Muscle of leg (tissue), 11 donors: ENCODE measurements around the gene PRKAG2. TPM values are rescaled to one million over a fixed set of nuclear protein-coding genes. Genes with fewer than 3 reads are reported as not detected.

Experiments
- DNase-seq: peaks from one replicate; pipeline ENCODE4 v3.0.0; 2013
- H3K27ac ChIP-seq: one replicate; pipeline ENCODE4 v1.5.1; 2013; ENCODE audit warnings: mild to moderate bottlenecking, low read length, control low read depth
- H3K27me3 ChIP-seq: one replicate; pipeline ENCODE4 v1.6.1; 2013; ENCODE audit warnings: low read length; ENCODE audit not compliant: control insufficient read depth, insufficient read depth
- H3K36me3 ChIP-seq: one replicate; pipeline ENCODE4 v1.6.1; 2013; ENCODE audit warnings: low read length; ENCODE audit not compliant: control insufficient read depth, insufficient read depth
- H3K4me1 ChIP-seq: one replicate; pipeline ENCODE4 v1.6.1; 2013; ENCODE audit warnings: low read length; ENCODE audit not compliant: control insufficient read depth, insufficient read depth
- H3K4me3 ChIP-seq: one replicate; pipeline ENCODE4 v1.5.1; 2013; ENCODE audit warnings: low read length, control low read depth
- H3K9me3 ChIP-seq: replicated peaks from 2 replicates; pipeline ENCODE4 v1.6.1; 2013; ENCODE audit warnings: low read depth, low read length; ENCODE audit not compliant: control insufficient read depth
- WGBS: methylation state at CpG from one replicate; pipeline ENCODE4 v1.1.5; 2013; ENCODE audit warnings: missing lambda C conversion rate; ENCODE audit not compliant: insufficient coverage; 5-methylcytosine and 5-hydroxymethylcytosine counted together
- polyA plus RNA-seq, 8 donors: library from polyadenylated mRNA; unstranded; fragments of 120-200 nt; gene quantifications; one replicate each; pipeline versions ENCODE4 v1.2.1 to v1.2.3, GENCODE V29; 2013; ENCODE audit warnings: inconsistent platforms in 1 of 8, low replicate concordance in 1 of 8; ENCODE audit not compliant: insufficient read length in 8 of 8, insufficient read depth in 1 of 8
- total RNA-seq: library from RNA; stranded (reverse); fragments of 120-200 nt; gene quantifications from one replicate; pipeline ENCODE4 v1.2.4, GENCODE V29; 2013

Gene PRKAG2
- total and polyA plus RNA-seq, 9 donors, result 3.9 to 16.4 (median 11.2) TPM

DNA sequence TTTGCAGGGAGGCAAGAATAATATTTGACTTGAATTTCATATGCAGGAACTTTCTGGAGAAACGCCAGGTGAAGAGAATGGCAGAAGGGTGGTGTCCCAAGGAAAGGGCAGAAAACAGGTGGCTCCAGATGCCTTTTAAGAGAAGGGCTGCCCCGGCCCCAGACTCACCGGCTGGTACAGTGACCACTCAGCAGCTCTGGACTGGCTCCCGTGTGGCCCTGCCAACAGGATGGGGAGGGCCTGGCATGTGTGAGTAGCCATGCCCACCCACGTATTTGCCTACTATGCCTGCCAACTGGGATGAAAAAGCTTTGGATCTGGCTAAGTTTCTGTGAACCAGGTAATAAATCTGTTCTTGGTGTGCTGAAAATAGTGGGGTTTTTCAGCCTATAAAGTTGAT lies 159.5 kb downstream of the PRKAG2 start:
- Histone ChIP-seq H3K36me3 (no peaks in the 10 kb centered on the region), H3K9me3 (no peaks in the 10 kb centered on the region), H3K4me1 (peaks cover 10% of the 10 kb centered on the region), H3K27me3 (peaks cover 3% of the 10 kb centered on the region), H3K4me3 (no peak overlapping the region), H3K27ac (no peak overlapping the region)
- WGBS, result 64% methylated on average over 5 of the region's 5 CpGs
- DNase-seq, result no peak

DNA sequence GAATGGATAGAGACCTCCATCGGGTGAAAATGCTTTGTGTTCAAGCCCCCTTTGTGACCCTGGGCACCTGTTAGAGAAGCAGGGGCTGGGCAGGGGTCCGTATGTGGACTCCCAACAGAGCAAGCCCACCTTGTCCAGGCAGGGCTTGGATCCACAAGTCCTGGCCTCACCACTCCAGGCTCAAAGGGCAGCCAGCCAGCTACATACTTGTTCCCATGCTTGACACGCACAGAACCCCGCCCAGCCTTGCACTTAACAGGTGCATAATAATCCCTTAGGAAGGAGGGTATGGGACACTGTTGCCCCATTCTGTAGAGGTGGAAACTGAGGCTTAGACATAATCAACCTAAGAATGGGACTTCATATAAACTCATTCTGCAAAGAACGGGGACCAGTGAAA lies 160.6 kb downstream of the PRKAG2 start:
- Histone ChIP-seq H3K4me1 (peaks cover 10% of the 10 kb centered on the region), H3K9me3 (no peaks in the 10 kb centered on the region), H3K4me3 (no peak overlapping the region), H3K27me3 (no peaks in the 10 kb centered on the region), H3K27ac (no peak overlapping the region), H3K36me3 (no peaks in the 10 kb centered on the region)
- 40% methylated on average over 1 of the region's 5 CpGs for WGBS
- DNase-seq, result no peak

DNA sequence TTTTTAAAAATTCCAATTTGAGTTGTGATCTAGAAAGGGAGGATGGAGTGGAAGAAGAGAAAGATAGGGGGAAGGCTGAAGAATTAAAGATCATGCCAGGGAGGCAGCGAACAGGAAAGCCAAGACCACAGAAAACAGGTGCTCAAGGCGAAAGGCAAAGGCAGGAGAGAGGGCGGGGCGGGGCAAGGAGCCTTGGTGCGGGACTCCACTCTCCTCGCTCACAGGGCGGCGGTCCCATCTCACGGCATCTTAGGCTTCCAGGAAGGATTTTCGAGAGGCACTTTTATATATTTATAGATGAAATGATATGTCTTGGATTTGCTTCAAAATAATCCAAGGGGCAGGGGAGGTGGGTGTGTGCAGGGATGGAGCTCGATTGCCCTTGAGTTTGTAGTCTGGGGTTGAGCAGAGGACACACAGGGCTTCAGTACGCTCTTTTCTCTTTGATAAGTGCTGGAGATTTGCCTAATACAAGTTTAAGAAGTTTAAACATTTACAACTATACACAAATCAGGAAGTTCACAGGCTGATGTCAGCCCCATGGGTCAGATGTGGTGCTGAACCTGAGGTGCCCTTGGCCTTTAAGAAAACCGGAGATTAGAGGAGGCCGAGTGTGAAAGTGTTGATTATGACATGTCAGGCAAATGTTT lies 161.1 kb downstream of the PRKAG2 start:
- Histone ChIP-seq H3K27me3 (no peaks in the 10 kb centered on the region), H3K36me3 (no peaks in the 10 kb centered on the region), H3K4me3 (no peak overlapping the region), H3K4me1 (peaks cover 10% of the 10 kb centered on the region), H3K27ac (no peak overlapping the region), H3K9me3 (no peaks in the 10 kb centered on the region)
- 71% methylated on average over 8 of the region's 14 CpGs for WGBS
- no peak for DNase-seq

DNA sequence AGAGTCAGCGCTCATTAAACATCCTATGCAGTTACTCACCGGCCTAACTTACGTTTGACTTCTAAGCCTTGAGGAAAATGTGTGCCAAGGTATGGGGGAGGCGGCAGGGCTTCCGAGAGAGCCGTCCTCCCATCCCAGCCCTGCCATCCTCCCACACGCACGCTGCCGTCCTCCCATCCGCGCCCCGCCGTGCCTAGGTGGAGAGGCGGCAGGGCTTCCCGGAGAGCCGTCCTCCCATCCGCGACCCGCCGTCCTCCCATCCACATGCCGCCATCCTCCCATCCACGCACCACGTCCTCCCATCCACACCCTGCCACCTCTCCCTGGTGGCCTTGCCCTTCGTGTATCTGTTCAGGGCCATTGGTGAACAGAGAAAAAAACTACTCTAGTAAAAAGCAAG lies 162.7 kb downstream of the PRKAG2 start:
- no peak overlapping the region for H3K27ac ChIP-seq
- H3K27me3 ChIP-seq, result no peaks in the 10 kb centered on the region
- WGBS, result 85% methylated on average over 10 of the region's 24 CpGs
- no peaks in the 10 kb centered on the region for H3K9me3 ChIP-seq
- H3K4me3 ChIP-seq, result no peak overlapping the region
- no peaks in the 10 kb centered on the region for H3K36me3 ChIP-seq
- DNase-seq, result no peak
- H3K4me1 ChIP-seq, result peaks cover 7% of the 10 kb centered on the region

DNA sequence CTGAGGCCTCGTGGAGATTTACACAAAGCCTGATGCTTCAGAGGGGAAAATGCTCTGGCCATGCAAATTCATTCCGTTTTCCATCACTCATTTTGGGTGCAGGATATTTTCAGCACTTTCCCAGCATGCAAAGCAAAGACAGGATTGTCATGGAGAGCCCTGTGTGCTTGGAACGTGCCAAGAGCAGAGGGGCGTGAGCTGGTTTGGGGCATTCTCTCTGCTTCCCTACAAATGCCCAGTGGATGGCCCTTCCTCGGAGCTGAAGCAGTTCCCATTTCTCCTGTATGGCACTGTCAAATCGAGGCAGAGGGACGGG lies 164.1 kb downstream of the PRKAG2 start:
- Histone ChIP-seq H3K36me3 (no peaks in the 10 kb centered on the region), H3K27me3 (no peaks in the 10 kb centered on the region), H3K9me3 (no peaks in the 10 kb centered on the region), H3K27ac (no peak overlapping the region), H3K4me3 (no peak overlapping the region), H3K4me1 (peaks cover 7% of the 10 kb centered on the region)
- DNase-seq, result no peak
- whole genome bisulfite sequencing, result 72% methylated on average over 4 of the region's 7 CpGs

DNA sequence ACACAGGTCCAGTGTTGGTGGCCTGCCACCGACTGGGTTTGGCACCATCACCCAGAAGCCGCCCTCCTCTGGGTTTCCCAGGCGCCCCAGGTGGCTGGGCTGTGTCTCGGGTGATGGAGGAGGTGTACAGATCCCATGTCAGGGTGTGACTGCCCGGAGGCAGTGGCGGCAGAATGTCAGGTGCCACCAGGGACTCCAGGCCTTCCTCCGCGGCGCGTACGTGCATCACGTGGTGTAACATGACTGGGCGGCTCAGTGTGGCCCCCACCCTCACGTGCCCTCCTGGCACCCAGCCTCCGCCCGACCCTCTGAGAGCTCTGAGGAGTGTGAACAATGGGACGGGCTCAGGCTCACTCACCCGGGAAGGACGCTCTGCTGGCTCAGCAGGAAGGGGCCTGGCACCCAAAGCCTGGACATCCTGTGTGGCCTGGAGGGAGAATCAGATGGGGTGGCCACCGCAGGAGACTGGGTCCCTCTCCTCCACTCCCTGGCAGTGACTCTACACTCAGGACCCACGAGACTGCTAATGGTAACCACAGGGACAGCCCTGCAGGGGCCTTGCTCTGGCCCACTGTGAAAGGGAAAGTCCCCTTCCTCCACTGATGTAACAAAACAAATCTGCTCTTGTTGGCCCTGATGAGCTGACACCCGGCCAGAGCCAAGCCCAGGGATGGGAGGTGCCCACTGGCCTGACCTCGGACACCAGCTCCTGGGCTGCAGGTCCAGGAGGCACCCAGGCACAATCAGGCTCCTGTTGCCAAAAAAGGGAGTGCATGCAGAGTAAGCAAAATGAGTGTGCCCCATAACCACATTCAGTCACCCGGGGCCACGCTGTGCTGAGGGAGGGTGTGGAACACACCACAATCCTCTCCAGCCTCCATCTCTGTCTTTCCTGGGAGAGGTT lies 164.8 kb downstream of the PRKAG2 start:
- WGBS, result 82% methylated on average over 16 of the region's 25 CpGs
- peaks cover 4% of the 10 kb centered on the region for H3K4me1 ChIP-seq
- H3K27me3 ChIP-seq, result no peaks in the 10 kb centered on the region
- H3K36me3 ChIP-seq, result no peaks in the 10 kb centered on the region
- H3K27ac ChIP-seq, result no peak overlapping the region
- no peak overlapping the region for H3K4me3 ChIP-seq
- no peaks in the 10 kb centered on the region for H3K9me3 ChIP-seq
- no peak for DNase-seq

DNA sequence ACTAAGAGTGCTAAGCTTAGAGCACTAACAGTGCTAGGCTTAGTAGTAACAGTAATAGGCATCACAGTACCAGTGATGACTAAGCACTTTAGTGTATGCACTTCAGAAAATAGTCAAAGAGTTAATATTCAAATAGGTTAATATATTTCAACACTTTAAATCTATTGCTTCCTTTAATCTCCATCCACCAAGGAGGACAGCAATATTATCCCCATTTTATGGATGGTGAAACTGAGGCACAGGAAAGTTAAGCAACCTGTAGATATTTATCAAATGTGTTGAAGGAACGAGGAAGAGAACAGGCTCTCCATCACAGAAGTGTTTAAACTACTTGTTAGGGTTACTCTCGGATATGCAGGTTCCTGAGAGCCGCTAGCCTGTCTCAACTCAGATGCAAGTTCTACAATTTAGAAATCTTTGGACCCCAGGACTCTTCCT lies 165.5 kb downstream of the PRKAG2 start:
- Histone ChIP-seq H3K4me3 (no peak overlapping the region), H3K9me3 (no peaks in the 10 kb centered on the region), H3K4me1 (peaks cover 4% of the 10 kb centered on the region), H3K27ac (no peak overlapping the region), H3K36me3 (no peaks in the 10 kb centered on the region), H3K27me3 (no peaks in the 10 kb centered on the region)
- no peak for DNase-seq
- 94% methylated on average over 3 of the region's 3 CpGs for WGBS

DNA sequence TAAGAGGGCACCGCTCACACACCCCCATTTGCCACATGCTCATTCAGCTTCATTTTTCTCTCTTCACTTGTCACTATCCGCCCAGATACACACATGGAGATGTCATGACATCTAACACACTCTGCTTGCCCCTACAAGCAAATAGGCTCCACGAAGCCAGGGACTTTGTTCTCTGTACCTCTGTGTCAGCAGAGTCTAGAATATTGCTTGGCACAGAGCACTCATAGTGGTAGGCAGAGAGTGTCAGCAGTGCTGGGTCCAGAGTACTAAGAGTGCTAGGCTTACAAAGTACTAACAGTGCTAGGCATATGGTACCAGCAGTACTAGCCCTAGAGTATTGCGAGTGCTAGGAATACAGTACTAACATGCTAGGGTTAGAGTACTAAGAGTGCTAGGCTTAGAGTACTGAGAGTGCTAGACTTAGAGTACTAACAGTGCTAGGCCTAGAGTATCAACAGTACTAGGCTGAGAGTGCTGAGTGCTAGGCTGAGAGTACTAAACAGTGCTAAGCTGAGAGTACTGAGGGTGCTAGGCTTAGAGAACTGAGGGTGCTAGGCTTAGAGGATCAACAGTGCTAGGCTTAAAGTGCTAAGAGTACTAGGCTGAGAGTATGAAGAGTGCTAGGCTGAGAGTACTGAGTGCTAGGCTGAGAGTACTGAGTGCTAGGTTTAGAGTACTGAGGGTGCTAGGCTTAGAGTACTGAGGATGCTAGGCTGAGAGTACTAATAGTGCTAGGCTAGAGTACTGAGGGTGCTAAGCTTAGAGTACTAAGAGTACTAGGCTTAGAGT lies 166.1 kb downstream of the PRKAG2 start:
- H3K9me3 ChIP-seq, result no peaks in the 10 kb centered on the region
- no peak overlapping the region for H3K4me3 ChIP-seq
- H3K27me3 ChIP-seq, result peaks cover 2% of the 10 kb centered on the region
- peaks cover 3% of the 10 kb centered on the region for H3K4me1 ChIP-seq
- DNase-seq, result no peak
- H3K36me3 ChIP-seq, result no peaks in the 10 kb centered on the region
- no peak overlapping the region for H3K27ac ChIP-seq
- 89% methylated on average over 4 of the region's 4 CpGs for WGBS

DNA sequence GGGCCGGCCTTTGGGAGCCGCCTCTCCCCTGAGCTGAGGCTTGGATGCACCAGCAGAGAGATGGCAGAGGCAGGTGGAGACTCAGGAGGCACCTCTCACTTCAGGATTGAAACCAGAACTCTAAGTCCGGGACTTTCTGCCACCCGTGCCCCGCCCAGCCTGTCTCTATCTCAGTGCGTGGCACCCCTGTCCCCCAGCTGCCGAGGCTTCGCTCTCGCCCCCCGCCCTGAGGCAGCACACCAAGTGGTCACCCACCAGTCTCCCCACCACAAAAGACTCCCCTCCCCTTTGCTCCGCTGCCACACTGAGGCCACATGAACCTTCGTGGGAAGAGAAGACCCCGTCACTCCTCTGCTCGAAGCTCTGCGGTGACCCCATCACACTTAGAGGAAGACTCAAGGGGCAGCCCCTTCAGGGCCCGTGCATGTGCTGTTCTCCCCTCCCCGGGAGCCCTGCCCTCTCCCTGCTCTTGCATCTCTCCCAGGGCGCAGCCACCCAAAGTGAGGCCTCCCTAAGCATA lies 166.7 kb downstream of the PRKAG2 start:
- Histone ChIP-seq H3K27ac (no peak overlapping the region), H3K36me3 (no peaks in the 10 kb centered on the region), H3K4me1 (peaks cover 9% of the 10 kb centered on the region), H3K27me3 (peaks cover 2% of the 10 kb centered on the region), H3K9me3 (no peaks in the 10 kb centered on the region), H3K4me3 (no peak overlapping the region)
- DNase-seq, result no peak
- 89% methylated on average over 14 of the region's 18 CpGs for WGBS
